Neural cell (in vitro differentiated cells): ENCODE data around the gene NKD2.

Experiments
- CTCF ChIP-seq: fragments of 450-650 bp; IDR thresholded peaks from 2 replicates; pipeline ENCODE4 v1.5.1; 2014; ENCODE audit warnings: antibody characterized with exemption, mild to moderate bottlenecking, moderate library complexity; ENCODE audit not compliant: poor library complexity, severe bottlenecking
- EP300 ChIP-seq: fragments of 450-650 bp; conservative IDR thresholded peaks from 2 replicates; pipeline ENCODE4 v1.6.1; 2014; ENCODE audit warnings: antibody characterized with exemption, mild to moderate bottlenecking, moderate library complexity; ENCODE audit not compliant: poor library complexity, severe bottlenecking
- EZH2 ChIP-seq: fragments of 200-600, 300-800 bp; shearing (Covaris generic), sonication (generic); IDR thresholded peaks from 2 replicates; pipeline ENCODE4 v1.6.1; 2014; ENCODE audit warnings: antibody characterized with exemption, low read length, borderline replicate concordance, mild to moderate bottlenecking; ENCODE audit not compliant: insufficient read depth, poor library complexity, severe bottlenecking
- MXI1 ChIP-seq: fragments of 450-650 bp; conservative IDR thresholded peaks from 2 replicates; pipeline ENCODE4 v1.6.1; 2014; ENCODE audit warnings: antibody characterized with exemption, mild to moderate bottlenecking; ENCODE audit not compliant: poor library complexity, severe bottlenecking
- POLR2AphosphoS5 ChIP-seq: IDR thresholded peaks from 2 replicates; pipeline ENCODE4 v1.6.1; 2012
- RAD21 ChIP-seq: fragments of 450-650 bp; conservative IDR thresholded peaks from 2 replicates; pipeline ENCODE4 v1.6.1; 2014; ENCODE audit warnings: antibody characterized with exemption, mild to moderate bottlenecking, moderate library complexity
- SMC3 ChIP-seq: fragments of 450-650 bp; conservative IDR thresholded peaks from 2 replicates; pipeline ENCODE4 v1.6.1; 2014; ENCODE audit warnings: antibody characterized with exemption, mild to moderate bottlenecking, moderate library complexity; ENCODE audit not compliant: poor library complexity
- TAF1 ChIP-seq: IDR thresholded peaks from 2 replicates; pipeline ENCODE4 v1.6.1; 2012; ENCODE audit warnings: low read depth

GRCh38 chr5:1051366-1051720 is 42.7 kb downstream of the NKD2 start:
- no peak for TF ChIP-seq EZH2
- TF ChIP-seq CTCF = no peak
- no peak for TF ChIP-seq TAF1
- no peak for TF ChIP-seq SMC3
- no peak for TF ChIP-seq MXI1
- no peak for TF ChIP-seq POLR2AphosphoS5
- TF ChIP-seq RAD21 = no peak
- TF ChIP-seq EP300 = no peak
